Subcutaneous abdominal adipose tissue (tissue), 5 donors: Measurements from ENCODE around the gene PEAK1.
A peak's percentile ranks its signal among the peaks of the same experiment; 100 is the strongest.

Source experiments
- H3K27ac ChIP-seq: one replicate; pipeline ENCODE4 v1.7.0; 2013; ENCODE audit warnings: low read depth, mild to moderate bottlenecking, inconsistent platforms, low read length, moderate library complexity
- H3K27me3 ChIP-seq, 5 donors: one replicate each; pipeline ENCODE4 v1.7.0; 2013; ENCODE audit warnings: low read length in 5 of 5, inconsistent platforms in 1 of 5; ENCODE audit not compliant: control insufficient read depth in 5 of 5, insufficient read depth in 4 of 5
- H3K36me3 ChIP-seq, 5 donors: one replicate each; pipeline ENCODE4 v1.7.0; 2013; ENCODE audit warnings: low read length in 5 of 5; ENCODE audit not compliant: control insufficient read depth in 5 of 5, insufficient read depth in 5 of 5
- H3K4me1 ChIP-seq, 5 donors: one replicate each; pipeline ENCODE4 v1.7.0; 2013; ENCODE audit warnings: low read length in 5 of 5, mild to moderate bottlenecking in 3 of 5, moderate library complexity in 1 of 5; ENCODE audit not compliant: control insufficient read depth in 5 of 5, insufficient read depth in 5 of 5
- H3K4me3 ChIP-seq, 5 donors: one replicate each; pipeline ENCODE4 v1.7.0; 2013; ENCODE audit warnings: low read length in 5 of 5, low read depth in 1 of 5
- H3K9ac ChIP-seq, 5 donors: one replicate each; pipeline ENCODE4 v1.7.0; 2013; ENCODE audit warnings: low read length in 5 of 5, mild to moderate bottlenecking in 4 of 5, moderate library complexity in 3 of 5
- H3K9me3 ChIP-seq, 5 donors: one replicate each; pipeline ENCODE4 v1.7.0; 2013; ENCODE audit warnings: low read length in 5 of 5; ENCODE audit not compliant: control insufficient read depth in 5 of 5
- donor health status: healthy.
- donor health status: healthy.
- donor health status: healthy.
- donor health status: healthy.
- donor health status: healthy.

The PEAK1 gene

GRCh38 chr15:77057685-77058084 lies 362.2 kb downstream of the PEAK1 start:
- Histone ChIP-seq H3K9me3 (no peaks in the 10 kb centered on the region), H3K36me3 (peaks cover 6 to 12% (median 6%) of the 10 kb centered on the region in 5 donors), H3K4me1 (peaks cover 5 to 62% (median 44%) of the 10 kb centered on the region in 5 donors), H3K27me3 (no peaks in the 10 kb centered on the region), H3K9ac (peak overlapping the region in 1 of 5 donors; percentile 32), H3K4me3 (no peak overlapping the region), H3K27ac (peak overlapping the region; percentile 48)

- peaks cover 10 to 18% (median 12%) of the 10 kb centered on the region in 5 donors for H3K36me3 ChIP-seq
- H3K27me3 ChIP-seq = no peaks in the 10 kb centered on the region
- peaks cover 5 to 56% (median 37%) of the 10 kb centered on the region in 5 donors for H3K4me1 ChIP-seq
- H3K9ac ChIP-seq = no peak overlapping the region
- no peak overlapping the region for H3K4me3 ChIP-seq
- no peaks in the 10 kb centered on the region for H3K9me3 ChIP-seq
- peak overlapping the region; percentile 48 for H3K27ac ChIP-seq
Measured at GRCh38 chr15:77057072-77057471, 362.8 kb downstream of the PEAK1 start.

GRCh38 chr15:77053709-77054108 lies 366.2 kb downstream of the PEAK1 start:
- H3K4me3 ChIP-seq = no peak overlapping the region
- no peaks in the 10 kb centered on the region for H3K27me3 ChIP-seq
- H3K27ac ChIP-seq = peak overlapping the region; percentile 61
- H3K9me3 ChIP-seq = no peaks in the 10 kb centered on the region
- H3K9ac ChIP-seq = no peak overlapping the region
- peaks cover 0 to 35% (median 12%) of the 10 kb centered on the region in 5 donors for H3K4me1 ChIP-seq
- peaks cover 11 to 36% (median 25%) of the 10 kb centered on the region in 5 donors for H3K36me3 ChIP-seq

GRCh38 chr15:77052556-77052955 lies 367.3 kb downstream of the PEAK1 start:
- Histone ChIP-seq H3K27me3 (no peaks in the 10 kb centered on the region), H3K36me3 (peaks cover 11 to 36% (median 25%) of the 10 kb centered on the region in 5 donors), H3K9ac (no peak overlapping the region), H3K4me1 (peaks cover 0 to 36% (median 9%) of the 10 kb centered on the region in 5 donors), H3K9me3 (no peaks in the 10 kb centered on the region), H3K4me3 (no peak overlapping the region), H3K27ac (no peak overlapping the region)
